Forelimb muscle (tissue), 1 donor: Measurements from ENCODE around the gene IL18RAP. TPM values are rescaled to one million over a fixed set of nuclear protein-coding genes. Genes with fewer than 3 reads are reported as not detected.

Experiments
- DNase-seq: peaks from one replicate; pipeline ENCODE4 v3.0.0-alpha.2; 2013; ENCODE audit warnings: low read depth
- polyA plus RNA-seq: library from polyadenylated mRNA; unstranded; fragments of 120-200 nt; gene quantifications from one replicate; pipeline ENCODE4 v1.2.1, GENCODE V29; 2013; ENCODE audit not compliant: insufficient read length

The IL18RAP gene
- polyA plus RNA-seq, 1 donor: 0.34 TPM

DNA sequence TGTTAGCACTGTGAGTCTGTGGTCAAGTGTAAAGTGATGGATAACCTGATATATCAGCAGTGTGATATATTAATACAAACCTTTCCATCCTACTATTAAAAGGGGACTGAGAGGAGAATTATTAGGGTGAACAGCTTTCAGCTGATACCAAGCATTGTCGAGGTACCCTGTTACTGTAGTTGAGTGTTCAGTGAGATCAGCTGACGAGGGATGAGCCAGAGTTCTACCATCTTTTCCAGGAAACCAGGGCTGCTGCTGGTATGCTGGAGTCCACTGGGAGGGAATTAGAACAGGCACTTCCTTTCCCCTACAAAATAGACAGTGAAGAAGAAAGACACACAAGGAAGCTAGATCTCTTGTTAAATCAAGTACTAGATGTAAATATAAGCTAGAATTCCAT lies 408 bp downstream of the IL18RAP start:
- DNase-seq: no peak

DNA sequence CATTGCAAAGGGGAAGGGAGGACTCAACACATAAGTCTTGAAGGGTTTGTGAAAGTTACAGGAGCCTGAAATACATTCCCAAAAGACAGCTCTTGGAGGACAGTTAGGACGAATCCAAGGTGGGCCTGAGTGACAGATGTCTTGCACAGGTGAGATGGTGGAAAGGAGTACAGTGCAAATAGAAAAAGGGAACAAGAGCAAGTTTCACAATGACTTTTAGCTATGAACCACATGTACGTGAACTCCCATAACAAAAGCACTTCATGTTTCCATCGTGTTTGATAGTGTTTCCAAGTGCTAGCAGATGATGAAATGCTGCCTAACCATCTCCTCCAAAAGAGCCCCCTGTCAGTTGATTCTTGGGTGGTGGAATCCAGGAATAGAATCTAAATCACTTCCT lies 1.8 kb downstream of the IL18RAP start:
- DNase-seq: no peak

DNA sequence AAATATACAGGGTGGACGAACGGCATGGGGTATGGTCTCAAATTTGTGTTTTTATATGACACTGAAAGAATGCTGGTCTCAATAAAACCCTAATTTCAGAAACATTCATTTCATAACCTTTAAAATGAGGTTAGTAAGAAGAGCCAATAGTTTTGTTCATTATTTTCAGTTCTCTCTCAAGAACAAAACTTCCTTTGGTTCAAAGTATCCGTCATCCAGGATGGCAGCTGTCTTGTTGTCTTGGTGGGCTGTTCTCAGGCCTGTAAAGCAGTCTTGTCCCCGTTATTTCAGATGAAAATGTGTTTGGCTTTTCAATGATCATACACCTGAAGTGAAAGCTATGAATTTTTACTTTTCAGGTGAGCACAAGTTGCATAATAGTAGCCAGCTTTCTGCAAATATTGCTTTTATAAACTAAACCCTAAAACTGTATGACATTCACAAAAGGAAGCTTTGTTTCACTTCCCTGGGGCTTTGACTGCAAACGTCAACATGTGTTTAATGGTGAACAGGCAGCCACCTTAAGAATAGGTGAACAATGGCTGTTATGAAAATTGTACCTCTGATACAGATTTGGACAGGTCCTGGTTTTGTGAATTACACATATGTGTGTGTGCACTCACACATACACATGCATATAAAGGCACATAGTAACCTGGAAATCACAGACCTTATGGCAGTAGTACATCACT lies 2.6 kb downstream of the IL18RAP start:
- DNase-seq: no peak

DNA sequence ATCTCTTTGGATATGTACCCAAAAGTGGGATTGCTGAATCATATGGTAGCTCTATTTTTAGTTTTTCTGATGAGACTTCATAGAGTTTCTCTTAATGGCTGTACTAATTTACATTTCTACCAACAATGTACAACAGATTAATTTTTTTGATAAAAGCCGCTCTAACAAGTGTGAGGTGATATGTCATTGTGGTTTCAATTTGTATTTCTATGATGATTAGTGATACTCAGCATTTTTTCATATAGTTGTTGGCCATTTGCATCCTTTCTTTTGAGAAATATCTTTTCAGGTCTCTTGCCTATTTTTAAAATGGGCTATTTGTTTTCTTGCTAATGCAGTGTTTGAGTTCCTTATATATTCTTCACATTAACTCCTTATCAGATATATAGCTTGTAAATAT lies 4.3 kb downstream of the IL18RAP start:
- DNase-seq: no peak

DNA sequence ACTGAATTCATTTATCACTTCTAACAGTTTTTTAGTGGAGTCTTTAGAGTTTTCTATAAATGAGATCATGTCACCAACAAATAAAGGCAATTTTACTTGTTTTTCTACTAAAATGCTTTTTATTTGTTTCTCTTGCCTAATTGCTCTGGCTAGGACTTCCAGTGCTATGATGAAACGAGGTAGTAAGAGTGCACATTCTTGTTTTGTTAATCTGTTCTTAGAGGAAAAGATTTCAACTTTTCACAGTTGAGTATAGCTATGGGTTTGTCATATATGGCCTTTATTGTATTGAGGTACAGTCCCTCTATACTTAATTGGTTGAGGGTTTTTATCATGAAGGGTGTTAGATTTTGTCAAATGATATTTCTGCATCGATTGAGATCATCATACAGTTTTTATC lies 5.6 kb downstream of the IL18RAP start:
- DNase-seq: no peak

DNA sequence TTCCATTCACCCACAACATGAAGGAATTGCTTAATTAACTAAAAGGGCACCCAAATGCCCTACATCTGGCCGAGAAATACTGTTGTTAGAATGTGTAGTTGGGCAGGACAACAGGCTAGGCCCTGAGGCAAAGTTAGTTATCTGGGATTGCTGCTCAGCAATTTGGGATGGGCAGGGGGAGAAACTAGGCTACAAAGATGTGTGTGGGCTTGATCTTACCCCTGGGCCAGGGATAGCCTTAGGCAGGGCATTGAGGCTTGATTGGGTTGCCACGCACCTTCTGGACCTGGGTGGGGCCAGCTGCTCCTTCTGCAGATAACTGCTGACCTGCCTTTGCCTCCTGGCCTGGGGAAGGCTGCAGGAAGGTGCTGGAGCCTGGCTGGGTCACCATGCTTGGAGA lies 9.4 kb downstream of the IL18RAP start:
- DNase-seq: no peak

DNA sequence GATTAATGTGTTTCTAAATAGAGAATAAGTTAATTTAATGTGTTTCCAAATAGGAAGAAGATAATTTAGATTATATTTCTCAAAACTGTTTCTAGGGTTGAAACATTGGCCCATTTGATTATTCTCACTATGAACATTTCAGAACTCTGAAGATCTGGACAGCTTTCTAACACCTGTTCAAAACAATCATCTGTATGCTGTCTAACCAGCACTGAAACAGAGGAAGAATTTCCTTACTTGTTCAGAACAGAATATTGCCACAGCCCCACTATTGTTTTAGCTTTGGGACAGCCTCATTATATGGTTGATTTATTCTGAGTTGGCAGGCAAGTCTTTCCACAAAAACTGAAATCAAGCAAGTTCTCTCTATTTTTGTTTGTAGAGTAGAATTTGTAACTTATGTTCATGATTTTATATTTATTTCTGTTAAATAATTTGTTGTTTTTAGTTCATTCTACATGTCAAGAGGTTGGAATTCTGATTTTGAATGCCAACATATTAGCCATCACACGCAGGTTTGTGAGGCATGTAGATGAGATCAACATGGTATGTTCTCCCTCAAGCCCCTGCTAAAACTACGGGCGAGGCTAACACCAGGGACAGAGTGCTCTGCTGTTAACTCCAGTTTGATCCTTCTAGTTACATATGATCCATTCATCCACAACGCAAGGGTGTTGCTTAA lies 11.2 kb downstream of the IL18RAP start:
- DNase-seq: no peak

DNA sequence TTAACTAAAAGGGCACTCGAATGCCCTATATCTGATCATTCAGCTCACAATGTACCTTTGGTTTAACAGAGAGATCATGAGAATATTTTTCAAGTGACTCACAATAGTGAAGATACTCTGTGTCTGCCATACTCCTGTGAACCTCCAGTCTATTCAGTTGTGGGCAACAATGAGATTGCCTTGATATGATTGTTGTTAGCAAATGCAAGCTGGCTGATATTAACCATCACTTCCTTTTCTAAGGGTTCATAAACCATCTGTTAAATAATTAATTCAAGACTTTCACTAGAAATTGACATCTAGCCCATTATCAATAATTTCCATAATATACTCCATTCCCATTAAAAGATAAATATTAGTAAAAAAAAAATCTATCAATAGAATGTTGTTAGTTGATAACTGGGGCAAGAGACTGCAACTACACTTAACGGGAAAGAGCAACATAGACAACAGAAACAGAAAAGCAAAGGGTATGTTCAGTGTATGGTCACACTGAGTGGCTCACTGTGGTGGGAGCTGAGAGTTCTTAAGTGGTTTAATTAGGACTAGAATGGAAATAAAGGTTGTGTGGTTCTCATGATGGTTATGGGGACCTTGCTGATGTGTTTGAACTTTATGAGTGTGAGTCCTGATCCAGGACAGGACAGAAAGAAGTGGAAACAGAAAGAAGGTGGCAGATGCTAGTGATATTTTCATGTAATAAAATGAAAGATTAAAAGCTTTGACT lies 11.9 kb downstream of the IL18RAP start:
- no peak for DNase-seq

DNA sequence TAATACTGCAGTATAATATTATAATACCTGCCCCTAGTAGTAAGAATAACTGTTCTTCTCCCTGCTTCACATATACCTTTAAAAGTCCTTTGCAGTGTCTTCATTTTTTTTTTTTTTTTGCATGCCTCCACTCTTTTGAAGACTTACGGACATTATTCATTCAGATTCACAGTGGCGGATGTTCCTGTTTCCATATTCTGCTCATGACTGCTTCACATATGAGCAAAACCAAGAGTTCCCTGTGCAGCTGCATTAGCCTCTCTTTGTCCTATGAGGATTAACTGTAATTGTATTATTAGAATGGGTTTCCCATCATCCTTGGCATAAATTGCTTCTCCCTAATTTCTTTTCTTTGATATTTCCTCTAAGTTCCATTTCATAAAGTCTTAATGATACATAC lies 12.8 kb downstream of the IL18RAP start:
- DNase-seq: no peak

DNA sequence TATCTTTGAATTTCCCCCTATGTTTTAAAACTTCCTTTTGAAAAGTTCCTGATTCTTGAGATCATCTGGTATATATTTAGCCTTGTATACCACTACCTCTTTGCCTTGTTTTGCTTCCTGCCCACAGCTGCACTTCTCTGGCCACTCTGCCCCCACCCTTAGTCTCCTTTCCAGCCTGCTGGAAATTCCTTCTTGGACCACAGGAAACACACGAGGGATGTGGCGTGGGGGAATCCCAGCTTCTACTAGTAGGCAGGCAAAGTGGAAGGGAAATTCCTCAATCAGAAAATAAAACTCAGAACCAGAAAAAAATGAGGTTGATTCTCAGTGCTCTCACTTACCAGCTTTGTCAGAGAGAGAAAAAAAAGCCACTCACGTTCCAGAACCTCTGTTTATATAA lies 13.4 kb downstream of the IL18RAP start:
- no peak for DNase-seq

DNA sequence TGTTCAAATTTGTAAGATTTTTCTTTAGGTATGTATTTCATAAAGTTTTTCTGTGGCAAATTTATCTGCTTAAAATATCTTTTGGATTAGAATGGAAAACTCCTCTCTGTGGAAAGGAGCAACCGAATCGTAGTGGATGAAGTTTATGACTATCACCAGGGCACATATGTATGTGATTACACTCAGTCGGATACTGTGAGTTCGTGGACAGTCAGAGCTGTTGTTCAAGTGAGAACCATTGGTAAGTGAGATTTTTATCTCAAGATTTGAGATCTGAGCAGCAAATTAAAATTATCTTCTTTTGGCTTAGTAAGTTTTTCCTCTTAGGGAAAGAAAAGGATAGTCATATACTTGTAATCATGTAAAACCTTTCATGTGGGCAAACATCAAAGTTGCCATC lies 14.2 kb downstream of the IL18RAP start:
- no peak for DNase-seq

DNA sequence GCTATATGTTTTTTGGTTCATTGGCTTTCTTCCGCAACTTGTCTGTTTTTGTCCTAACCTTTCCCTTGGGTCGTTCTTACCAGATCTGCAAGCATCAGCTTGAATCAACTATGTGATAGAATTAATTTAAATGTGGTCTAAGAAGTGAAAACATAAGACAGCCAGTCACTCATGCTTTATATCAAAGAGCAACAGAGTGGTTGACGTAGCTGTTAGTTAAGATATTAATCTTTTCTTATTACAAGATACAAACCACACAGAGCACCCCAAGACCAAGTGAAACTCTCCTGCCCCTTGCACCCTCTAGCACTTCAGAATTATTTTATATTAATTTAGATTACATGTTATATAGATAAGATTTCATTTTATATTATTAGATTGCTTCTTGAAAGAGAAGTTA lies 15.2 kb downstream of the IL18RAP start:
- no peak for DNase-seq

DNA sequence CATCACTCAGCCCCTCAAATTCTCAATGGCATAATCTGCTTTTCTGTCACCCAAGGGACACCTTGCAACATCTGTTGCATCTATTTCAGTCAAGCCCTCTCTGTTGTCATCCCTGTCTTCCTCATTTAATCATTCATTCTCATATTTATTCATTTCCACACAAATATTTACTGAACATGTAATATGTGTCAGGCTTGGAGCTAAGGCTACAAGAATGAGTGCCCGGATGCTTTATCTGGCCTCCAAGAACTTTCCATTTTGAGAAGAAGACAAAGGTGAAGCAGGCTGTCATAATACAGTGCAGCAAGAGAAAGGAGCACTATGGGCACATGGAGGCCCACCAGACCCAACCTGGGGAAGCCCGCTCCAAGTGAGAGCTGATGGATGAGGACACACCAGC lies 15.6 kb downstream of the IL18RAP start:
- DNase-seq: no peak

DNA sequence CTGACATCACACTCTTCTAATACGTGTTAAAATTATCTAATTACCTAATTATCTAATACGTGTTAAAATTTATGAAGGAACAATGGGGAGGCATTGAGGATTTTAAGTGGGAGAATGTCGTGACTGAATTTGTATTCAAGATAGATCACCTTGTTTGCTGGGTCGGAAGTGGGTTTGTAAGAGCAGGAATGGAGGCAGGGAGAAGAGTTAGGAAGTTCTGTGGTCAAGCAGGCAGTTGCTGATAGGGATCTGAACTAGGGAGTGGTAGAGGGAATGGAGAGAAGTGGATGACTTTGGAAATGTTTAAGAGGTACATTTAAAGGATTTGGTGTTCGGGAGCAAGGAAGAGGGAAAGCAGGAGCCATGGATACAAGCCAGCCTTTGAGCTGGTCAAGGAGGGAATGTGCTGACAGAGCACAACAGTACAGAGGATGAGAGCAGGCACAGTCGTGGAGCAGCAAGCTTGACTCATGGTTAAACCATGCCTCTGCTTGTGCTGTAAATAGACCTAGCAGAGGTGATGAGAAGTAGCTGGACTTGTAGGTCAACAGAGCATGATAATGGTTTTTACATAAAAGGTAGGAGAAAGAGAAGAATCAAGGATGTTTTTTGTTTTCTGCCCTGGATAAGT lies 16.2 kb downstream of the IL18RAP start:
- DNase-seq: no peak

DNA sequence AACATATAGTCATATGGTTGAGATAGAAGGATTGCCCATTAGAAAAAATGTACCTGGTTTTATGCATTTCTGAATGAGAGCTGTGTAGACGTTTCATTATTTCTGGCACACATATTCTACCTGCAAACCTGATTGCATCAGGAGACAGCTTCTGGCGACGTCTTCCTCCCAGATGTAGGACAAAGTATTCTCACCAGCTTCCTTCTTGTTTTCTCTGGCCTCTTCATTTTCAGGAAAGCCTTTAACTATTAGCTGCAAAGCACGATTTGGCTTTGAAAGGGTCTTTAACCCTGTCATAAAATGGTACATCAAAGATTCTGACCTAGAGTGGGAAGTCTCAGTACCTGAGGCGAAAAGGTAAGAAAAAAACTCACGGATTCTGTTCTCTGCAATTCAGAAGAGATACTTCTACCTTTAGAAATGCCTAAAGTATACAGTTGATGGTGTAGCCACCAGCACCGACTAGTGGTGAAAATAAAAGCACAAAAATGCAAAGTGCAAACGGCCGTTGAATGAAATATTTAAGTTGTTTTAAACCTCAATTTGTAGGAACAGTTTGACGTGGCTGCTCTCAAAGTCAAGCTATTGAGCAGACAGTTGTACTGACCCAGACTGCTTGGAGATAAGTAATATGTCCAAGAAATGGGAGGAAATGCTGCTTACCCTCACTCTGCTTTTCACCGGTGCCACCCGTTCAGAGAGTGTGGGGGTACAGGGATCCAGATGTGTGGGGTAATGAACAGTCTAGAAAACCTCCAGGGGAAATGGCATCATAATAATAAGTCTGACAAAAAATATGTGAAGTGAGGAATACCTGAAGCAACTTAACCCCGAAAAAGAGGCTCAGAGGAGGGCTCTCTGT lies 20.2 kb downstream of the IL18RAP start:
- no peak for DNase-seq

DNA sequence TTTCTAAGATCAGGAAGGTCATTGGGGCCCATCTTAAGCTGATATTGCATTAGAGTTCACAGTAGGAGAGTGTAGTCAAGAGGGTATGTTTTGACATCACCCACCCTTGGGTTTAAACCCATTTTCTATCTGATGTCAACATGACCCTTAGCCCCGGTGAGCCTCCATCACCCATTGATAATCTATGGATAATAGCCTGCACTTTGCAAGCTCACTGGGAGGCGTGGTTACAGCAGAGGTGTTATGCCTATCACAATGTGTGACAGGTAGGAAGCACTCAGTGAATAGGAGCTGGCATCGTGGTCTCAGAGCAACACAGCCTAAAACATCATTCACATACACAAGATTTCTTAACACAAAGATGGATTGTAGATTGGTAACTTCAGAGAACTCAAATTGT lies 21.3 kb downstream of the IL18RAP start:
- no peak for DNase-seq

DNA sequence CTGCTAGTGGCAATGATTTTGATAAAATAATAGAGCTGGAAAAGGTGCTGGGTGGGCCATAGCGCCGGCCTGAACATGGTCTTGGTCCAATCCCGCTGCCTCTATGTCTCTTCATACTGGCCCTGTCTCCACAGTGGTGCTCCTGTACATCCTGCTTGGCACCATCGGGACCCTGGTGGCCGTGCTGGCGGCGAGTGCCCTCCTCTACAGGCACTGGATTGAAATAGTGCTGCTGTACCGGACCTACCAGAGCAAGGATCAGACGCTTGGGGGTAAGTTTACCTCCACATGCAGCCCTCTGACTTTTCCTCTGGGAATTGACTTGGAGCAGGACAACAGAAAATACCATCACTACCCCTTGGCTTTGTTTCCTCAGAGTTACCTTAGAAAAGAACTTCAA lies 24.0 kb downstream of the IL18RAP start:
- no peak for DNase-seq

DNA sequence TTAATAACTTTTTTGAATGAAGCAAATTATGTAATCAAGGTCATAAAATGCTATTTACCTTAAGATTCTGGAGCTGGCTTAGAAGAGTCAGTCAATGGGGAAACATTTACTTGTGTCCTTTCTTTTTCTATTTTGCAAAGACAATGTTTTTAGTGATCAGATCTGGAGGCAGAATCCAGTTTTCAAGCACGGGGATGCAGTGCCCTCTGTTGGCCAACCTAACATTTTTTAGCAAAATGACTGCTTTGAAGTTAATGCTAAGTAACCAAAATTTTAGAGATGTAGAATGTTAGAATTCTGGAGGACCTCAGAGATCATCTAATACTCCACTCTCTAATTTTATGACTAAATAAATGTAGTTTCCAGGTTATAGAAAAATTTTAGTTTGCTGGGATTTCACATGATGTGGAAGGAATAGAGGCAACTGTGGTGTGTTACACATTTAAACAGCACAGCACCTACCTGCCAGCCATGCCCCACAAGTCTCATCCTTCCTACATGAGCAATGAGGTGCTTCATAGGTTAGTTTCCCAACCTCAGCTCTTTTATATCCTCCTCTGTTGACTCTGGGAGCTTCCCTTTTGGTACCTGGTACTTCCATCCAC lies 26.5 kb downstream of the IL18RAP start:
- no peak for DNase-seq

DNA sequence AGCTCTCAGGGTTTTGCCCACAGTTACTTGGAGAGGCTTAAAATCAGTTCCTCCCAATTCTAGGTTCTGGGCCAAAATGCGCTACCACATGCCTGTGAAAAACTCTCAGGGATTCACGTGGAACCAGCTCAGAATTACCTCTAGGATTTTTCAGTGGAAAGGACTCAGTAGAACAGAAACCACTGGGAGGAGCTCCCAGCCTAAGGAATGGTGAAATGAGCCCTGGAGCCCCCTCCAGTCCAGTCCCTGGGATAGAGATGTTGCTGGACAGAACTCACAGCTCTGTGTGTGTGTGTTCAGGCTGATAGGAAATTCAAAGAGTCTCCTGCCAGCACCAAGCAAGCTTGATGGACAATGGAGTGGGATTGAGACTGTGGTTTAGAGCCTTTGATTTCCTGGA lies 29.0 kb downstream of the IL18RAP start:
- DNase-seq: no peak

DNA sequence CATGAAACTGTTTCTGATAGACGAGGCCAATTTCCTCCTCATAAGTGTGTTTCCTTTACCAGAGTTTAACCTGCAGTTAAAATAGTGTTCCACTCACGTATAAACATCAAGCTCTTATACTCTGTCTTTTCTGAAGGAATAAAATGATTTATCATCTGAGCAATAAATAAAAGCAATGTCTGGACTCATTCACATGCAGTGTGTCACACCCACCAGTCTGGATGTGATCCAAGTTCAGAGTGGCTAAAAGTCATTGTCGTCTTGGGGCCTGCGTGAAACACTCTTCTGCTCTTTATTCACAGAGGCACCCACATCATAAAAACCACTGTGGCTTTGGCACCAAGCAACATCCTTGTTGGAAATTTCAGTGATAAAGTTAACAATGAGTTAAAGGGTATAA lies 30.5 kb downstream of the IL18RAP start:
- DNase-seq: no peak

DNA sequence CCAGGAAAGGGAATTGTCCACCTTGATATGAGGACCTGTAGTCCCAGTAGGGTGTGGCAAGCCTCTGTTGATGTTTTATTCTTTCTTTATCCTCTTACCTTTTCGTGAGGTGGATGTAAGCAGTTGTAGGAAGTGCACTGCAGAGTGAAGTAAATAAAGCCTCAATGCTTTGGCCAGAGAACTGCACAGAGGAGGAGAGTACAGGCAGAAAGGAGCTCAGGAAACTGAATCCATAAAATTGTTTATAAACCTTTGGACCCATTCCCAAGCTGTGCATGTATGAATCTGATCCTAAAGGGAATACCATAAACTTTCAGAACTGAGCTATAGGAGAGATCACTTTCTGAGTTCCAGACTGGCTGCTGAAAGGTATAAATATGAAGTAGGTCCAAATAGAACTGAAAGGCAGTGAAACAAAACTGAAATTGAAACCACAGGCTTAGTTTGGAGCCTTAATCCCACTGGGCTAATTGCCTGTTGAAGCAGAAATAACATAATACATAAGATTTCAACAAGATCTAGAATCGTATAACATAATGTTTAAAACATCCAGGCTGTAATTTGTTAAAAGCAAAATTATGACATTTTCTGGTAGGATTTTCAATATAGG lies 32.2 kb downstream of the IL18RAP start:
- DNase-seq: no peak
